HTR-8/SVneo (cell line): Measurements from ENCODE around the gene DNTTIP2.
"Not testable (repeated sequence)": the region's sequence is repeated elsewhere in the genome, so short reads cannot be mapped to it uniquely, and the experiment has no call there.

Experiments used
- DNase-seq: peaks from one replicate; pipeline ENCODE4 v3.0.0; 2011; ENCODE audit warnings: low spot score, mixed read lengths; ENCODE audit not compliant: insufficient read length
- FAIRE-seq: peaks from 2 replicates; lab custom pipeline; 2011; peaks lifted over from hg19 to GRCh38; lab: Jason Lieb, UNC

The DNTTIP2 gene, protein sequence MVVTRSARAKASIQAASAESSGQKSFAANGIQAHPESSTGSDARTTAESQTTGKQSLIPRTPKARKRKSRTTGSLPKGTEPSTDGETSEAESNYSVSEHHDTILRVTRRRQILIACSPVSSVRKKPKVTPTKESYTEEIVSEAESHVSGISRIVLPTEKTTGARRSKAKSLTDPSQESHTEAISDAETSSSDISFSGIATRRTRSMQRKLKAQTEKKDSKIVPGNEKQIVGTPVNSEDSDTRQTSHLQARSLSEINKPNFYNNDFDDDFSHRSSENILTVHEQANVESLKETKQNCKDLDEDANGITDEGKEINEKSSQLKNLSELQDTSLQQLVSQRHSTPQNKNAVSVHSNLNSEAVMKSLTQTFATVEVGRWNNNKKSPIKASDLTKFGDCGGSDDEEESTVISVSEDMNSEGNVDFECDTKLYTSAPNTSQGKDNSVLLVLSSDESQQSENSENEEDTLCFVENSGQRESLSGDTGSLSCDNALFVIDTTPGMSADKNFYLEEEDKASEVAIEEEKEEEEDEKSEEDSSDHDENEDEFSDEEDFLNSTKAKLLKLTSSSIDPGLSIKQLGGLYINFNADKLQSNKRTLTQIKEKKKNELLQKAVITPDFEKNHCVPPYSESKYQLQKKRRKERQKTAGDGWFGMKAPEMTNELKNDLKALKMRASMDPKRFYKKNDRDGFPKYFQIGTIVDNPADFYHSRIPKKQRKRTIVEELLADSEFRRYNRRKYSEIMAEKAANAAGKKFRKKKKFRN

DNA sequence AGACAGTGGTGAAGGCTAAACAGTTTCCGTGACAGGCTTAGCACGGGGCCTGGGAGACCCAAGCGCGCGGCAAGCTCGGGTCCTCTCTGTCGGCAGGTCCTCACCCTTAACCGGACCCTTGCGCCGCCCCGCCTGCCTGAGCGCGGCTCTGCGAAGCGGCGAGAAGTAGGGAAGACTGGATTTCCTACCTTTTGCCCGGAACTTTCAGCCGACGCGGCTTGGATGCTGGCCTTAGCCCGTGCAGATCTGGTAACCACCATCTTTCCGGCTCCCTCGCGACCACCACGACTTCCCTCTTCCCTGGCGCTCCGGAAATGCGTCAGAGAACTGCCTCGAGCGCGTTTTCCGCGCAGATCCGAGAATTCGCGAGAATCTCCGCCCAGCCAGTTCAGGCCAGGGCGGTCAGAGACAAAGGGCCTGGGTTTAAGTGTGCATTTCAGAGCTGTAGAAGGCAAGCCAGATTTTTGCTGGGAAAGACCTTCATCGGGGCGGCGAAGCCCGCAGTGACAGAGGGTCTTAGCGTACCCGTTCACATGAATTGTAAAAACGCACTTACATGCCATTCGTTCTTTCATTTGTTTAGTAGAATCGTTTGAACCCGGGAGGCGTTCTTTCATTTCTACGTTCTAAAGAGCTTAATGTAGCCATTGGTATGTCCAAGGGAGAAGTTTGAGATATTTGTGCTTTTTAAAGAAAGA, at the start of gene DNTTIP2:
TSS of gene DNTTIP2 (minus strand) at position 318 of the 698 bp plus-strand sequence. CDS start at position 260, 58 bp downstream.
- DNase-seq (peak; percentile 87), FAIRE-seq (no peak)

DNA sequence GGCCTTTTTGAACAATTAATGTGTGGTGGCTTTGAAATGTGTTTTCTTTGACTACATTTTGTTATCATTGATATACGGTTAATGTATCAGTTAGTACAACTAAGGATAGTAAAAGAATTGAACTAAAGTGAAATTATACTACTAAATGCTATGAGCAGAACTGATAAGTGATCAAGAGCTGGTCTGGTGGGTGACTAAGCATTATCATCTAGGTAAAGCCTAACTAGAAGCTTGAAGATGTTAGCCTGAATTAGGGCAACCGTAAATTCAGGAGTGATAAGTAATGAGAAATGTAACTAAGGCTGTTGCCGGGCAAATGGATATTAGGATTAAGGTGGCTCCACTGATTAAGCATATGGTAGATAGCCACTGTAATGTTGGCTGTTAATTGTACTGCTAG, 46.2 kb upstream of the DNTTIP2 start:
- DNase-seq (no peak), FAIRE-seq (no peak)

DNA sequence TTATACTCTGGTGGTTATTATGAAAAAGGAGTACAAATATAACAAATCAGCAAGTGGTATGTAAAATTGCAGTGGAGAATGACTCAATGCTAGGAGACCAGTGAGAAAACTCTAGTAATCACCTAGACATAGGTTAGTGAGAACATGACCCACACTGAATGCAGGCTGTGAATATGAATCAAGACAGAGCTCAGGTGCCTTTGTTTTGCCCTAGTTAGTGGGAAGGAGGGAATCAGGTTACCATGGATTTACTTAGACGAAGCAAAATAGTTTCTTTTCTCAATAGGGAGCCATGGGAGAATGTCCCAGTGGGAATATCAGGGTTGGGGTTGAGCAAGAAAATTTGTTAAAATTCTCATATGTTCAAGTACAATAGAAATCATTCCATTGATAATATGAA, 40.8 kb upstream of the DNTTIP2 start:
- FAIRE-seq: no peak
- DNase-seq: no peak

DNA sequence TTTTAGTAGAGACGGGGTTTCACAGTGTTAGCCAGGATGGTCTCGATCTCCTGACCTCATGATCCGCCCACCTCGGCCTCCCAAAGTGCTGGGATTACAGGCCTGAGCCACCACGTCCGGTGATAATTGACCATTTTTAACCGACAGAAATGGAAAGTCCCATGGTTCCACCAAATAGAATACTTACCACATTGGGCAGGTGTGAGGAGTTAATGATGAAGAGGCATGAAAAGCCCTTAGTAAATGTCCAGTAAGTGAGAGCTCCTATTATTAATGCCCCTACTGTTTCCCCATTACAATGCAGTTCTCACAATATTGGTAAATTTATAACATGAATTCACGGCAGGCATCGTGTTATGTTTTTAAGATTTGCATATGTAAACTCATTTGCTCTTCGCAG, 38.3 kb upstream of the DNTTIP2 start:
- FAIRE-seq: no peak
- DNase-seq: no peak

DNA sequence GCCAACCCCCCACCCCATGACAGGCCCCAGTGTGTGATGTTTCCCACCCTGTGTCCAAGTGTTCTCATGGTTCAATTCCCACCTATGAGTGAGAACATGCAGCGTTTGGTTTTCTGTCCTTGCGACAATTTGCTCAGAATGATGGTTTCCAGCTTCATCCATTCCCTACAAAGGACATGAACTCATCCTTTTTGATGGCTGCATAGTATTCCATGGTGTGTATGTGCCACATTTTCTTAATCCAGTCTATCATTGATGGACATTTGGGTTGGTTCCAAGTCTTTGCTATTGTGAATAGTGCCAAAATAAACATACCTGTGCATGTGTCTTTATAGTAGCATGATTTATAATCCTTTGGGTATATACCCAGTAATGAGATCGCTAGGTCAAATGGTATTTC, 31.9 kb upstream of the DNTTIP2 start:
- not testable (repeated sequence) for DNase-seq, FAIRE-seq

DNA sequence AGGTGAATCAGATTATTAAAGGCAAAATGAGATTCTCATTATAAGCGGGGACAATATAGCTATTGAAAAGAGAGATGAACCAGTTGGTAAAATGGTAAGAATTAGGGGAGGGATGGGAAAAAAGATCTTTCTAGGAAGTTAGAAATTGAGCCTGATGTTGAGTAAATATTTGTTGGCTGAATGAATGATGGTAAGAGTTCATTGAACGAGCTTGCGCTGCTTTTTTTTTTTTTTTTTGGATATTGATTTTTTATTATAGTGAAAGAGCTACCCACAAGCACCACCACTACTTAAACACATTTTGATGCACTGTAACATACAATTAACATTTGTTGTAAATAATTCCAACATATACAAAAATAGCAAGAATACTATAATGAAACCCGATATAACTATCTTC, 31.3 kb upstream of the DNTTIP2 start:
- no peak for DNase-seq
- no peak for FAIRE-seq

DNA sequence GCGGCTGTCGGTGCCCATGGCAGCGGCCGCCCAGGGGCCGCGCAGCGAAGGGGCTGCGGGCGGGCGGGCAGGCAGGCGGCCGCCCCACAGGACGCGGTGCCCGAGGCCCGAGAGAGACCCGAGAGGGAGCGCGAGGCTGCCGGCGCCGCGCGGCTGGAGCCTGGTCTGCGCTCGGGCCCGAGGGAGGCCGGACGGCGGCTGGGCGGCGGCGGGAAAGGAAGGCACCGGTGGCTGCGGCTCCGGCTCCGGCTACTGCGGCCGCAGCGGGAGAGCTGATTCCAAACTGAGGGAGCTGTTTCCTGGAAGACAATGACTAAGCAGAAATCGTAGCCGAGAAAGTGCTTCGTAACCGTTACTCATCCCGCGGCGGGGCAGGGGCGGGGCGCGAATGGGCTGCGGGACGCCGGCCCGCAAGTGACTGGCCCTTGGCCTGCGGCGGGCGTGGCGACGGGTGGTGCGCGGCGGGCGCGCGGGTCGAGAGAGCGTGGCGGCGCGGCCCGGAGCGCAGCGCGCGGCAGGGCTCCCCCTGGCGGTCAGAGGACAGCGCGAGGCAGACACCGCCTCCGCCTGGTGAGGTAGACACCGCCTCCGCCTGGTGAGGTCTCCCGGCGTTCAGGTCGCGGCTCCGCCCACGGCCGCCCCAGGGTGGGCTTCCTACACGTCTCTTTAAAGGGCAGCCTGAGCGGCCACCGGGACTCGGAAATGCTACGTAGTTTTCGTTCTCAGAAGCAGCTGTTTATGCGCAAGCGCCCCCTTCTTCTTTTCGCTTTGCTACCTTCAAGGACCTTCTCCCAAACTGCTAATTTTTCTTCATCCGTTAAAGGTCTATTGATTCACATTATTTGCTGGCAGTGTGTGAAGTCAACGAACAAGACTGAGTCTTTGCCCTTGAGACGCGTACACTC, 30.4 kb upstream of the DNTTIP2 start, which contains the start of gene GCLM:
TSS of gene GCLM (minus strand) at position 285 of the 905 bp plus-strand sequence. CDS start at position 18, 267 bp downstream.
- DNase-seq (peak; percentile 81), FAIRE-seq (peak; percentile 79)

DNA sequence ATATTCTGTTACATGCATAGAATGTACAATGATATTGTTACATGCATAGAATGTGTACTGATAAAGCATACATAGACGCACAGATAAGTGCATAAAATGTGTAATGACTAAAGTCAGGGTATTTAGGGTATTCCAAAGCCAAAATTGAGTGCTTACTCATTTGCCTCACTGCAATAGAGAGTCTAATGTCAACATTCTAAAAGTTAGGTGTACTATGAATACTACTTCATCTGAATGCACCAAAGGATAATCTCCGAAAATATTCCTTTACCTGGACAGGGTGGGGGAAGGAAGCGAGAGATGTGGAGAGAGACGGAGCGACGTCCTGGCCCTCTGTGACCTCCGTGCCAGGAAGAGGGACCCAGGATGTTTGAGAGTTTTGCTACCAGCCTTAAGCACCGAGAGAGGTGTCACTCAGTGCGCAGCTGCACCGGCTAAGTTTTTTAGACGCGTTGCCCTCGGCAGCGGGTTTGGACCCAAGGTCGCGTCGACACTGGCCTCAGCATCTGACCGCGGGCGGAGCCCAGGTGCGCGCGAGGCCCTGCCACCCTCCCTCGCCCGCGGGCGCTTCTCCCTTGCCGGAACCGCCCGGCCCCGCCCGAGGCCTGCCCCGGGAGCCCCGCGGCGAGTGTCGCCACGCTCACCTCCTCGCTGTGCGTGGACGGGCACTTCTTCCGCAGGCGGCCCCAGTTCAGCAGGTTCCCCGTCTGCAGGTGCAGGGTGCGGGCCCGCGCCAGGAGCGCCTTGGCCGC, 29.6 kb upstream of the DNTTIP2 start:
- FAIRE-seq: no peak

DNA sequence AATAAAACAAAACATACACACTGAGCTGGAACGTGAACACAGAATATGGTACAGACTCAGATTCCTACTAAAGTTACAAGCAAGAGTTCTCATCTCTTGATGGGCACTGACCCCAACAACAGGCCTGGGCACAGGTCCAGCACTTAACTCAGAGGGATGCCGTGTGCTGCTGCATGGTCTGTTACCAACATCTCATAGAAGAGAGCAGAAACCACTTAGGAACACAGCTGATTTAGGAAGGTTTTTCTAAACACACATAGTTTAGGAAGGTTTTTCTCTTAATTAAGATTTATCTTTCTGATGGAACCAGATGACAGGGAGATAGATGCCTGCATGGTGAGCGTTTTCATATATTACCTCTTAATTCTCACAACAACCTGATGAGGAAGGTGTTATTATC, 28.7 kb upstream of the DNTTIP2 start:
- DNase-seq (peak; percentile 17), FAIRE-seq (no peak)

More for the DNA sequence above, 29.6 kb upstream of the DNTTIP2 start:
- peak; percentile 9 for DNase-seq

DNA sequence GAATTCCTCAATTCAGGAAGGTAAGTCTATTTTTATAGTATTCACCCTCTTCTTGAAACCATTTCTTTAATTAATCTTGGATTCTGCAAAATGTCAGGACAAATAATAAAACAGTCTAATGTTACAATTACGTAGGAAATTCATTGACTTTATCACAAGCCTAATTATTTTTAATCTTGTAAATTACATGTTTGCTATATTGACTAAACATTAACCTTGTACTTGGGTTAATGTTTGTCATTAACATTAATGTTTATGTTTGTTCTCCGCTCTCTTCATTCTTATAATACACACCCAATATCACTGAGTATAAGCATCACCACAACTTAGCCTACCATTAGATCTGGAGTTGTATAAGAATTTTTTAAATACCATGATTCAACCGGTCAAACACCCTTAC, 27.5 kb upstream of the DNTTIP2 start:
- no peak for DNase-seq
- FAIRE-seq: no peak

DNA sequence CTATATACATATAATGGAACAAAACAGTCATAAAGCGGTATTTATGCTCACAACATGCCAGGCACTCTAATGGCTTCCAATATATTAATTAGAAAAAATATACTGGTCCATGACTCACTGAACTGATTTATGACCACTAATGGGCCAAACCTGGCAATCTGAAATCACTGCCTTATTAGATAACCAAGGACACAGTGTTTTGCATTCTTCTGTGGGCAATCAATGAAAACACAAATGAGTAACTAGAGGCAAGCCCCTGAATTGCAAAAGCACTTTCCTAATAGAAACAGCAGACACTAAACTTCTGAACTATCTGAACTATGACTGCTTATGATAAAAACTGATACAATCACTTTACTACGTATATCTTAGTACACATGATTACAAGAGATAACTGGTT, 26.7 kb upstream of the DNTTIP2 start:
- no peak for FAIRE-seq

DNA sequence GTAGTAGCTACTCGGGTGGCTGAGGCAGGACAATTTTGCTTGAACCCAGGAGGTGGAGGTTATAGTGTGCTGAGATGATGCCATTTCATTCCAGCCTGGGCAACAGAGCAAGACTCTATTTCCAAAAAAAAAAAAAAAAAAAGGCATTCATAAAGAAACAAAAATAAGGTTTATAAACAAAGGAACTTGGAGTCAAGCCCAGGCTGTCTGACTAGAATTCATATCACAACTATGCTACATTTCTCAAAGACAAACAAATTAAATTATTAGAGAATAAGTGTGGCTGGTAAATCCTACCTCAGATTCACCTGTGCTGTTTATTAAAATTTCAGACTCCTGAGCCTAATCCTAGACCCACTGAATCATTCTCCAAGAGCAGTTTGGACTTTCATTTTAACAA, 26.0 kb upstream of the DNTTIP2 start:
- FAIRE-seq (no peak), DNase-seq (no peak)

More for the DNA sequence above, 26.7 kb upstream of the DNTTIP2 start:
- DNase-seq: no peak

DNA sequence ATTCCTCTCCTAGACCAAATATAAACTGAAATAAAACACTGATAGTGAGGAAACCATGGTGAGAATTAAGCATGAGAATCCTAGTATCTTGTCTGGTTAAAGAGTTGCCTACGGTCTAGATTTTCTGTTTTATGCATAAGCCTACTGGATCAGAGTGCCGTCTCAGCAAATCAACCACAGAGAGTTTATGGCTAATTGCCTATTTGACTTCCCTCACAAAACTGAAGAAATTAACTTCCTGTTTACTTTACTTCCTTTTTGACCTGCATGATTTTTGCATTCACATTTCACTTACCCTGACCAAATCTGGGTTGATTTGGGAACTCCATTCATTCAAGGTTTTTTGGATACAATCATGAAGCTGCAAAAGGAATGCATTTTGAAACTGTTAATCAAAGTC, 25.2 kb upstream of the DNTTIP2 start:
- DNase-seq: no peak
- no peak for FAIRE-seq

DNA sequence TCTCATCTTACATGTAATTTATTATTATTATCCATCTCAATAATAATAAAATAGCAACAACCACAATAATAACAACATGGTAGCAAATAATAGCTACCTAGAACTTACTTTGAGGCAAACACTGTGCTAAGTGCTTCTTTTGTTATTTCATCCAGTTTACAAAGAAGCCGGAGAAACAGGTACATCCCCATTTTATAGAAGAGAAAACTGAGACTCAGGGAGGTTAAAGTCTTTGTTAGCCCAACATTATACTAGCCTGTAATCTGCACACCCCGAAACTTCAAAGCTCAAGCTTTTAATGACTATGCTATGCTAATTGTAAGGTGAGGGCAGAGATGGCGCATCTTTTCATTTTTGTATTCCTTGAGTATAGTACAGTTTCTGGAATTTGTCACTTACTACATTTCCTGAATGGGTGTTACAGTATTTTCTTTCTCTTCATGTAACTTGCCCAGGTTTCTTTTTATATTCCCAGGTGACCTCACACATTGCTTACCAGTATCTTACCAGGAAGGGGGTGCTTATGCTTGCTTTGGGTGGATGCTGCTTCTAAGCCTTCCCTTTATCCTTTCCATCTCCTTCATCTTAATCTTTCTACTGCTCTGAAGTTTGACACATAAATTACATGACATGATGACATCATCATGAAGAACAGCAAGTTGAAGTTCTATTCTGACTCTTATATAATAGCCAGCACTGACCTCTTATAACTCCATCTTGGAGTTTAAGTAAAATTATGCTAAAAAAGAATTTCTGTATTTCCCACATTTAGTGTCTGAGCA, 21.9 kb upstream of the DNTTIP2 start:
- FAIRE-seq (no peak), DNase-seq (no peak)

DNA sequence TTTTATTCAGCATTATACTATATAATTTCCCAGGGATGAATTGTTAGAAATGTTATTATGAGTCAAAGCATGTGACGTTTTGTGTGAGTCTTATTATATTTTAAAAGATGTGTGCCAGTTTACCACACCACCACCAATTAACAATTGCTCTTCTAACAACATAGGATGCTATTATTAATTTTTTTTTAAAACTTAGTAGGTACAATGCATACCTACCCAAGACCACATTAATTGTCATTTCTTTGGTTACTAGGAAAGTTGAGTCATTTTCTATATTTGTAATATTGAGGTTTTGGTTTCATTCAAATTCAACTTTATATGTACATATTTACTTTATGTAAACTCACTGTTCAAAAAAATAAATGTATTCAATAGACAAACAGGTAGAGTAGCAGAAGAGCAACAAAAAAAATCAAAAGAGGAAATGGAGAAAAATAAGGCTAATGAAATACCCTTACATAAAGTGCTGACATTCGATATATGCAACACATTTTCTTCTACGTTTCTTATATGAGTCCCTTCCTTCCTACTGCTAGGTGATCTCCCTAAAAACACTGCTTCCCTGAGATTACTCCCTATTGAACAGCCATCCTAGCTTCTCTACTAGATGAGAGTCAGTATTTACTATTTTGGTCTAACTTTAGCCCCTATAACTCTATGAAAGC, 20.7 kb upstream of the DNTTIP2 start:
- no peak for DNase-seq
- FAIRE-seq: no peak

DNA sequence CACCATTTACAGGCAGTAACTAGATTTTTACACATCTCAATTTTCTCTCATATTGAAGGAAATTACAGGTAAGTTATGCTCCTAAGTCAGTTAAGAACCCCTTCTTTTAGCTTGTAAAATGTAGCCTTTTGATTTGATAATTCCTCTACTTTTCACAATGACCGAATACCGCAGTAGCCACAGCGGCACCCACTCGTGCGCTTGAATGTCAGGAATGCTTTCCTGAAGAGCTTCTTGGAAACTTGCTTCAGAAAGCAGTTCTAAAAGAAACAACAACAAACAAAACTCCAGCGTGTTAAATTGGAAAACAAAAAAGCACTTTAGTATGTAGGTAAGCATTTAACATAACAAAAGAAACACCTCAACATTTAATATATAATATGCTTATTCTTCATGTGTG, 9.9 kb upstream of the DNTTIP2 start:
- FAIRE-seq (no peak), DNase-seq (no peak)

DNA sequence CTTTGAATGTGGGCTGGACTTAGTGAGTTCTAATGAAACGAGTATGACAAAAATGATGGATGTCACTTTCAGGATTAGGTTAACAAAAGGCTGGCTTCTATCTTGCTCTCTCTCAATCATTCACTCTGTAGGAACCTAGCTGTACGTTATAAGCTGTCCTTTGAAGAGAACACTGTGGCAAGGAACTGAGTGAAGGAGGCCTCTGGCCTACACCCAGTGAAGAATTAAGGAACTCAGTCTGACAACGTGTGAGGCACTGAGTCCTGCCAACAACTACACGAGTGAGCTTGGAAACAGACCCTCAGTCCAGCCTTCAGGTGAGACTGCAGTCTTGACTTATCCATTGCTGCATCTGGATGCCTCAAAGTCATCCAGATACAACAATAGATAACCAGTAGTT, 3.3 kb upstream of the DNTTIP2 start:
- no peak for DNase-seq
- FAIRE-seq: no peak

DNA sequence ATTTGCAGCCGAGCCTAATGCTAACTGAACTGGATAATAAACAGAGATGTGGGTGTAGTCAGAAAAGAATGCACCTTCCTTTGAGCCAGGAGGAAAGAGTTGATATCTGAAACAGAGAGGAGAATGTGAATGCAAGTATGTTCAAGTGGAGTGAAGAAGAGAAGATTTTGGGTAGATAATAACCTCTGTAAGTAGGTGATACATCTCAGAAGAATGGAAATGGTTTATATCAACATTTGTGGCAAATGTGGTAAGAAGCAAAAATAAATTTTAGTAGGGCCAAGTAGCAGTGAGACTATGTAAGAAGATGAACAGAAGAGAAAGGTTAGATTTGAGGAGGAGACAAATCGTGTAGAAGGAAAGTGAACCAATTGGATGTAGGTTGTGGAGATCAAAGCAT, 1.7 kb upstream of the DNTTIP2 start:
- no peak for DNase-seq
- no peak for FAIRE-seq
